ENCODE results near the gene THEMIS. TPM values are rescaled to one million over a fixed set of nuclear protein-coding genes. Genes with fewer than 3 reads are reported as not detected.

THEMIS gene
- total RNA-seq, 1 donor = under 0.01 TPM

DNA sequence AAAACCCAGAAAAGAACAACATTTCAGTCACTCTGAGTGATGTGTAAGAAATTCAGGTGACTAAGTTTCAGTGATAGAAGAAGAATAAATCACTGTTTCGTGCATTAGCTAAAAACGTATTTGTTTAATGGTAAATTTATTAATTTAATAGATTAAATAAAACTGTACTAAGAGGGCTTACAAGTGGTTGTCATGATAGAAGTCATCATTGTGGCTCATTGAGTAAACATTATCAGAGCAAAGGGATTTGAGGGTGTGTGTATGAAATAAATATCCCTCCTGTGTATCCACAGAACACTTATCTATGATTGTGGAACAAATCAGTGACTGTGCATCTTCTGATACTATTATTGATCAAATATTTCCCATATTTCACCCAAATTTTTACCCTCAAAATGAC, 40.1 kb downstream of the THEMIS start:
- no peak overlapping the region for H2AFZ ChIP-seq (ENCODE audit: low read length)
- H3K4me2 ChIP-seq (ENCODE audit: insufficient read depth, low read length) = no peak overlapping the region
- H3K27ac ChIP-seq (ENCODE audit: low read depth, low read length) = no peak overlapping the region
- no peaks in the 10 kb centered on the region for H3K4me1 ChIP-seq (ENCODE audit: insufficient read depth, low read length)
- no peak overlapping the region for H3K4me3 ChIP-seq (ENCODE audit: insufficient read depth, low read length)
- no peaks in the 10 kb centered on the region for H4K20me1 ChIP-seq (ENCODE audit: insufficient read depth, low read length)
- no peaks in the 10 kb centered on the region for H3K79me2 ChIP-seq (ENCODE audit: insufficient read depth, low read length)
- TF ChIP-seq CTCF (IDR thresholded peaks at IDR 0.05; ENCODE audit: extremely low read depth, low read depth, low read length) = no peak
- H3K36me3 ChIP-seq (ENCODE audit: insufficient read depth, low read length) = no peaks in the 10 kb centered on the region
- no peaks in the 10 kb centered on the region for H3K9me3 ChIP-seq (ENCODE audit: low read depth, low read length)
- DNase-seq (ENCODE audit: insufficient read length, low spot score, missing footprints) = no peak
- H3K27me3 ChIP-seq (ENCODE audit: insufficient read depth, low read length) = no peaks in the 10 kb centered on the region

DNA sequence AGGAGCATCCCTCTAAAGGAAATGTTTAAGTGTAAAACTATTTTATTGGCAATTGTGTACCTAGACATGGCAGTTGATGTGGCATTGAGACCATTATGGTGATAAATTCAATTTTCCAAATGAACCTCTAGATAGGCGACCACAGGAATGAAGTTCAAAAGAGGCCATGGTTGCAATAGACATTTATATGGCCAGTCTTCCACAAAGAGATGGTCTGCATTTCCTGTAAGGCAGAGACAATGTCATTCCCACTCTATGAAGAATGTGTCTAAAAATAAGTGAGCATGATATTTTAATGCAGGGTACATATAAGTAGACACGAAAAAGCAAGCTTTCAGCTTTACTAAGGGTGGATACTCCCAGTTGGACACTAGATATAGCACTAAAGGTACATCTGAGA, 40.9 kb downstream of the THEMIS start:
- TF ChIP-seq CTCF (IDR thresholded peaks at IDR 0.05; ENCODE audit: extremely low read depth, low read depth, low read length) = no peak
- no peak for DNase-seq (ENCODE audit: insufficient read length, low spot score, missing footprints)
- no peak overlapping the region for H3K4me2 ChIP-seq (ENCODE audit: insufficient read depth, low read length)

GRCh38 chr6:127858727-127859391, 42.0 kb downstream of the THEMIS start:
- Histone ChIP-seq H3K27ac (ENCODE audit: low read depth, low read length) (no peak overlapping the region), H3K9me3 (ENCODE audit: low read depth, low read length) (no peaks in the 10 kb centered on the region), H3K4me2 (ENCODE audit: insufficient read depth, low read length) (no peak overlapping the region), H3K27me3 (ENCODE audit: insufficient read depth, low read length) (no peaks in the 10 kb centered on the region), H3K4me3 (ENCODE audit: insufficient read depth, low read length) (no peak overlapping the region), H3K36me3 (ENCODE audit: insufficient read depth, low read length) (no peaks in the 10 kb centered on the region), H3K4me1 (ENCODE audit: insufficient read depth, low read length) (no peaks in the 10 kb centered on the region), H4K20me1 (ENCODE audit: insufficient read depth, low read length) (no peaks in the 10 kb centered on the region), H2AFZ (ENCODE audit: low read length) (no peak overlapping the region), H3K79me2 (ENCODE audit: insufficient read depth, low read length) (no peaks in the 10 kb centered on the region)
- DNase-seq (ENCODE audit: insufficient read length, low spot score, missing footprints) = no peak
- no peak for TF ChIP-seq CTCF (IDR thresholded peaks at IDR 0.05; ENCODE audit: extremely low read depth, low read depth, low read length)

More for the DNA sequence above, 40.9 kb downstream of the THEMIS start:
- Histone ChIP-seq H2AFZ (ENCODE audit: low read length) (no peak overlapping the region), H3K9me3 (ENCODE audit: low read depth, low read length) (no peaks in the 10 kb centered on the region), H3K4me1 (ENCODE audit: insufficient read depth, low read length) (no peaks in the 10 kb centered on the region), H3K79me2 (ENCODE audit: insufficient read depth, low read length) (no peaks in the 10 kb centered on the region), H3K27ac (ENCODE audit: low read depth, low read length) (no peak overlapping the region), H3K27me3 (ENCODE audit: insufficient read depth, low read length) (no peaks in the 10 kb centered on the region), H4K20me1 (ENCODE audit: insufficient read depth, low read length) (no peaks in the 10 kb centered on the region), H3K36me3 (ENCODE audit: insufficient read depth, low read length) (no peaks in the 10 kb centered on the region), H3K4me3 (ENCODE audit: insufficient read depth, low read length) (no peak overlapping the region)

DNA sequence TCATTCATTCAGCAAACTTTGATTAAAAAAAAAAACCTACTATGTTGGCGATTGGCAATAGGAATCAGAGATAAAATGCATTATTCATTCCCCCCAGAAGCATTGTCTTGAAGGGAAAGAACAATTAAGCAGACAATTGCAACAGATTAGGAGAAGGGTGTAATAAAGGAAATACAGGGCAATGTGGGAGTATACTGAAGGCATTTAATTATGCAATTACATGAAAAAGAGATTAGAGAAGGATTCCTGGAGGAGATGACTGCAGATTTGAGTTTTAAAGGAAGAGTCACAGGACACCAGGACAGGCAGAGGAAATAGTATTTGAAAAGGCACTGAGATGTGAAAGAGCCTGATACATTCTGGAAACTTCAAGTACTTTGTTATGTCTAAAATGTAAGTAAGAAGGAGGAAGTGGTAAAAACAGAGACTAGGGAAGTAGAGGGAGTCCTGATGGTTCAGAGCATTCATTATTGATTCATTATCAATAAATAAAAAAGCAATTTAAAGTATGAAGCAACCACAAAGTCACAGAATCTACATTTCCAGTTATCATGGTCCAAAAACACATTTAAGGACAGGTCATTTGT, 43.7 kb downstream of the THEMIS start:
- Histone ChIP-seq H3K9me3 (ENCODE audit: low read depth, low read length) (no peaks in the 10 kb centered on the region), H3K36me3 (ENCODE audit: insufficient read depth, low read length) (no peaks in the 10 kb centered on the region), H3K4me1 (ENCODE audit: insufficient read depth, low read length) (no peaks in the 10 kb centered on the region), H3K4me2 (ENCODE audit: insufficient read depth, low read length) (no peak overlapping the region), H3K4me3 (ENCODE audit: insufficient read depth, low read length) (no peak overlapping the region), H3K27me3 (ENCODE audit: insufficient read depth, low read length) (no peaks in the 10 kb centered on the region), H3K79me2 (ENCODE audit: insufficient read depth, low read length) (no peaks in the 10 kb centered on the region), H2AFZ (ENCODE audit: low read length) (peak overlapping the region; percentile 28), H4K20me1 (ENCODE audit: insufficient read depth, low read length) (no peaks in the 10 kb centered on the region), H3K27ac (ENCODE audit: low read depth, low read length) (no peak overlapping the region)
- TF ChIP-seq CTCF (IDR thresholded peaks at IDR 0.05; ENCODE audit: extremely low read depth, low read depth, low read length) = no peak
- DNase-seq (ENCODE audit: insufficient read length, low spot score, missing footprints) = no peak
